Measurements from ENCODE around the gene FGGY. TPM values are rescaled to one million over a fixed set of nuclear protein-coding genes. Genes with fewer than 3 reads are reported as not detected.

FGGY gene
- total RNA-seq, 2 experiments from 2014 or later = 5.6 to 8.1 TPM

DNA sequence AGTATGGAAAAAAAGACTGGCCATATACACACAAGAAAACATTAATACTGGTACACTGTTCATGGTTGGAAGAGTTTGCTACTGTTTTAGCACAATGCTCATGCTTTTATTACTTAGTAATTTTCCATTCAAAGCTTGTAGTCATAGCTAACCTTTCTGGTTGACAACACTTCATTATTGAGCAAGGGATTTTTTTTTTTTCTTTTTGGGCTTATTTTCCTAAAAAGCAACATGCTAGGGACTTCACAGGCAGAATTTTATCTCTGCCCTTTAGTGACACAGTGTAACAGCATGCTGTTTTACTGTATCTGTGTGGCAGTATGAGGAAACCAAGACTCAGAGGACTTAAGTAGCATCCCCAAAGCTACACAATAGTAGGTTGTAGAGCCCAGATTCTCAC, 58.5 kb downstream of the FGGY start:
- DNase-seq (no peak), ATAC-seq (peak; percentile 65)
- intact Hi-C loops (cut with DNase I, micrococcal nuclease) = no loop called here
- H3K4me1 Mint-ChIP-seq = peaks cover 8% of the 10 kb centered on the region
- H3K27ac Mint-ChIP-seq = no peak overlapping the region
- H3K27me3 Mint-ChIP-seq = no peaks in the 10 kb centered on the region
- ChIA-PET POLR2A (interaction anchor here (0.6 kb wide), 1 partner anchor 19 kb away, joined by 6 read pairs; no protein-coding TSS in a partner anchor), CTCF (interaction anchor here (0.6 kb wide), 1 partner anchor 19 kb away, joined by 6 read pairs; no protein-coding TSS in a partner anchor)
- H3K36me3 Mint-ChIP-seq (ENCODE audit: low read depth) = no peaks in the 10 kb centered on the region
- no peak overlapping the region for H3K4me3 Mint-ChIP-seq
- H3K9me3 Mint-ChIP-seq (ENCODE audit: low read depth) = no peaks in the 10 kb centered on the region

DNA sequence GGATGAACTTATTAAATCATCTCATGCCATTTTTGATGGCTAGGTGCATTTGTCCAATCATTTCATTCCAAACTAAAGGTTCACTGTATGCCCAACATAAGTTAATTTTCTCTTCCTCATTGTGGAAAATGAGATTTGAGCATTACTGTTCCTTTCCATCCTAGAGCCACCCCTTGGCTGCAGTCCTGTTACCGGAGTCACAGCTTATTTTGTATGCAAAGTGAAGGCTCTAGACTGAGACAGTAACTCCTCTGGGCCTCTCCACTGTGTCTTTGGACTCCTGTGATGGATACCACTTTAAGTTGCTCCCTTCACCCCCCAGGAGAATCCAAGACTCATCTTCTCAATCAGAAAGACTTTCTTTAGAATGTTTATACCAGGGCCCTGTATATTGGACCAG, 59.7 kb downstream of the FGGY start:
- no peaks in the 10 kb centered on the region for H3K9me3 Mint-ChIP-seq (ENCODE audit: low read depth)
- H3K4me3 Mint-ChIP-seq = no peak overlapping the region
- H3K4me1 Mint-ChIP-seq = peaks cover 8% of the 10 kb centered on the region
- ChIA-PET CTCF (no interaction called here), POLR2A (interaction anchor here (0.5 kb wide), 1 partner anchor 231 kb away, joined by 5 read pairs; no protein-coding TSS in a partner anchor)
- H3K27me3 Mint-ChIP-seq = no peaks in the 10 kb centered on the region
- intact Hi-C loops (cut with DNase I, micrococcal nuclease) = no loop called here
- no peak overlapping the region for H3K27ac Mint-ChIP-seq
- DNase-seq = no peak
- no peak for ATAC-seq
- H3K36me3 Mint-ChIP-seq (ENCODE audit: low read depth) = no peaks in the 10 kb centered on the region

DNA sequence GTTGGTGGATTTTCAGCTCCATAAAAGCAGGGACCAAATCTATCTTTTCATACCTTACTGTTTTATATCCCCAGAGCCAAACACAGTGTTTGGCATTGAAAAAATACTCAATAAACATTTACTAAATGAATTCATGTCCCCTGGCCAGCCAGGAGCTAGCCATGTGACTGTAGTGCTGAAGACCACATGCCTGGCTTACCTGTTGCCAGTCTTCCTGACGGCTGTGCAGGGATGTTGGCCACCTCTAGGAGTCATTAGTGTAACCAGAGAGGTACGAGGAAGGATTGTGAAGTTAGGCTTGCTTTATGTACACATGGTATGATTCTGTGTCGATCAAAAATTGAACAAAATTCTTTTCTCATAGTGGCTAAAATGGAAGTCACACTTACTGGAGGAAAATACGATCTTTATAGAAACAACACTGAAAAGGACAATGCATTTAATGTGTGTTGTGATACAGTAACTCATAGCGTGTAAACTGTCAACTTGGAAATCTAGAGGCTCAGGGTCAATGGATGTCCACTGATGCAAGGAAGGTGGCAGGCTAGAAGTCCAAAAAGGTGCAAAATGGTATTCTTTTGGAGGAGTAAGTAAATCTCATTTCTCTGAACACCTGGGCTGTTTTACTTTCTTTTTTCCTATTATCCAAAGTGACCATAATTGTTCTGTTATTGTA, 60.9 kb downstream of the FGGY start:
- no peaks in the 10 kb centered on the region for H3K27me3 Mint-ChIP-seq
- no peak overlapping the region for H3K4me3 Mint-ChIP-seq
- no peak overlapping the region for H3K27ac Mint-ChIP-seq
- ChIA-PET POLR2A (no interaction called here), CTCF (no interaction called here)
- H3K36me3 Mint-ChIP-seq (ENCODE audit: low read depth) = no peaks in the 10 kb centered on the region
- intact Hi-C loops (cut with DNase I, micrococcal nuclease) = no loop called here
- no peak for DNase-seq
- no peak for ATAC-seq
- H3K9me3 Mint-ChIP-seq (ENCODE audit: low read depth) = no peaks in the 10 kb centered on the region
- peaks cover 8% of the 10 kb centered on the region for H3K4me1 Mint-ChIP-seq

DNA sequence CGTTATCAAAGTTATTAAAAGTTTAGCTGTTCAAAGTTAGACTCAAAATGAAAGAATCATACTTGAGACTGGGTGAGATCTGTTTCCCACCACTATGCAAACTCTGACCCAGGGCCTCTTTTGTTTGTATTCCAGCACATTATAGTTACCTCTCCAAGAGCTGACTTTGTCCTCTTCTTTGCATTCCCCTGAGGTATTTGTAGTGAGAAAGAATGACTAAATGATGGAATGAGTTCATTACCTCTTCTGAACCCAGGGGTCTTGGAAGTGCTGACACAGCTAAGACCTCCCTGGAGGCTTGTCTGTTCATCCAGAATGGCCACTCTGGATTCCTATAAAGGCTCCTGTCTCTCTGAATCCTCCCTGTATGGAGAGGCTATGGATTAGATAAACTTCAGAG, 62.4 kb downstream of the FGGY start:
- Mint-ChIP-seq H3K27ac (no peak overlapping the region), H3K36me3 (ENCODE audit: low read depth) (no peaks in the 10 kb centered on the region), H3K27me3 (no peaks in the 10 kb centered on the region), H3K4me3 (no peak overlapping the region), H3K4me1 (peaks cover 7% of the 10 kb centered on the region), H3K9me3 (ENCODE audit: low read depth) (no peaks in the 10 kb centered on the region)
- no peak for ATAC-seq
- intact Hi-C loops (cut with DNase I, micrococcal nuclease) = no loop called here
- POLR2A ChIA-PET = no interaction called here
- CTCF ChIA-PET = no interaction called here
- no peak for DNase-seq

GRCh38 chr1:59360170-59360569, 63.3 kb downstream of the FGGY start:
- Mint-ChIP-seq H3K4me1 (peaks cover 2% of the 10 kb centered on the region), H3K27ac (no peak overlapping the region), H3K36me3 (ENCODE audit: low read depth) (no peaks in the 10 kb centered on the region), H3K27me3 (no peaks in the 10 kb centered on the region), H3K4me3 (no peak overlapping the region), H3K9me3 (ENCODE audit: low read depth) (no peaks in the 10 kb centered on the region)
- ChIA-PET POLR2A (no interaction called here), CTCF (no interaction called here)
- DNase-seq = no peak
- intact Hi-C loops (cut with DNase I, micrococcal nuclease) = no loop called here
- ATAC-seq = no peak

GRCh38 chr1:59360729-59361128, 63.8 kb downstream of the FGGY start:
- Mint-ChIP-seq H3K27me3 (no peaks in the 10 kb centered on the region), H3K9me3 (ENCODE audit: low read depth) (no peaks in the 10 kb centered on the region), H3K27ac (no peak overlapping the region), H3K4me1 (no peaks in the 10 kb centered on the region), H3K4me3 (no peak overlapping the region), H3K36me3 (ENCODE audit: low read depth) (no peaks in the 10 kb centered on the region)
- ATAC-seq = no peak
- POLR2A ChIA-PET = no interaction called here
- CTCF ChIA-PET = interaction anchor here (0.6 kb wide), 1 partner anchor 33 kb away, joined by 3 read pairs; no protein-coding TSS in a partner anchor
- DNase-seq = no peak
- intact Hi-C loops (cut with DNase I, micrococcal nuclease) = no loop called here

- Mint-ChIP-seq H3K27ac (no peak overlapping the region), H3K36me3 (ENCODE audit: low read depth) (no peaks in the 10 kb centered on the region), H3K27me3 (no peaks in the 10 kb centered on the region), H3K4me3 (no peak overlapping the region), H3K9me3 (ENCODE audit: low read depth) (no peaks in the 10 kb centered on the region), H3K4me1 (no peaks in the 10 kb centered on the region)
- CTCF ChIA-PET = interaction anchor here (0.5 kb wide), 1 partner anchor 16 kb away, joined by 3 read pairs; no protein-coding TSS in a partner anchor
- intact Hi-C loops (cut with DNase I, micrococcal nuclease) = no loop called here
- no peak for DNase-seq
- POLR2A ChIA-PET = no interaction called here
- no peak for ATAC-seq
Measured at GRCh38 chr1:59361766-59362165, 64.9 kb downstream of the FGGY start.

GRCh38 chr1:59364037-59364436, 67.1 kb downstream of the FGGY start:
- no peaks in the 10 kb centered on the region for H3K9me3 Mint-ChIP-seq (ENCODE audit: low read depth)
- no peak for ATAC-seq
- DNase-seq = no peak
- no peaks in the 10 kb centered on the region for H3K4me1 Mint-ChIP-seq
- H3K4me3 Mint-ChIP-seq = no peak overlapping the region
- intact Hi-C loops (cut with DNase I, micrococcal nuclease) = no loop called here
- no peak overlapping the region for H3K27ac Mint-ChIP-seq
- ChIA-PET CTCF (no interaction called here), POLR2A (no interaction called here)
- H3K36me3 Mint-ChIP-seq (ENCODE audit: low read depth) = peaks cover 3% of the 10 kb centered on the region
- H3K27me3 Mint-ChIP-seq = no peaks in the 10 kb centered on the region

DNA sequence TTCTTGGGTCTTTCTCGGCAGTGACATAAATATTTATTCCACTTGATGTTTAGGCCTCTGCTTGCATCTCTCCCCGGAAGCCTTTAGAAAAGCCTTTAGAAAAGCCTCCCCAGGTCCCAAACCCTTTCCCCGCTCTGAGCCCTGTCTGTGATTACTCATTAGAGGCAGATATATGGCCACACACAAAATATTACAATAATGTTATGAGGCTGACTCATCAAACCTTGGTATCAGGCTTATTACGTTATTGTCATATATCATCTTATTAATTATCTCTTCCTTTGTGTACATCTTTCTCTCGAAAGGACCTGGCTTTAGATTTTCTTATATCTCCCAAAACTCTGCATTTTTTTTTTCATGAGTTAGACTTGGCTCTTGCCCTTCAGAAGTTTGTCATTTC, 69.5 kb downstream of the FGGY start:
- Mint-ChIP-seq H3K9me3 (ENCODE audit: low read depth) (no peaks in the 10 kb centered on the region), H3K4me1 (no peaks in the 10 kb centered on the region), H3K27me3 (no peaks in the 10 kb centered on the region), H3K27ac (no peak overlapping the region), H3K36me3 (ENCODE audit: low read depth) (peaks cover 3% of the 10 kb centered on the region), H3K4me3 (no peak overlapping the region)
- ATAC-seq (no peak), DNase-seq (no peak)
- intact Hi-C loops (cut with DNase I, micrococcal nuclease) = no loop called here
- CTCF ChIA-PET = no interaction called here
- POLR2A ChIA-PET = no interaction called here

- DNase-seq (no peak), ATAC-seq (no peak)
- POLR2A ChIA-PET = no interaction called here
- intact Hi-C loops (cut with DNase I, micrococcal nuclease) = no loop called here
- Mint-ChIP-seq H3K4me1 (no peaks in the 10 kb centered on the region), H3K27me3 (no peaks in the 10 kb centered on the region), H3K9me3 (ENCODE audit: low read depth) (no peaks in the 10 kb centered on the region), H3K4me3 (no peak overlapping the region), H3K27ac (no peak overlapping the region), H3K36me3 (ENCODE audit: low read depth) (peaks cover 3% of the 10 kb centered on the region)
- CTCF ChIA-PET = interaction anchor here (0.9 kb wide), 1 partner anchor 14 kb away, joined by 3 read pairs; no protein-coding TSS in a partner anchor
Measured at GRCh38 chr1:59367301-59368007, 70.6 kb downstream of the FGGY start.

GRCh38 chr1:59368008-59368670, 71.2 kb downstream of the FGGY start:
- ChIA-PET POLR2A (no interaction called here), CTCF (interaction anchor here (0.9 kb wide), 1 partner anchor 13 kb away, joined by 3 read pairs; no protein-coding TSS in a partner anchor)
- no peaks in the 10 kb centered on the region for H3K4me1 Mint-ChIP-seq
- peaks cover 3% of the 10 kb centered on the region for H3K36me3 Mint-ChIP-seq (ENCODE audit: low read depth)
- DNase-seq = no peak
- no peaks in the 10 kb centered on the region for H3K9me3 Mint-ChIP-seq (ENCODE audit: low read depth)
- no peak for ATAC-seq
- intact Hi-C loops (cut with DNase I, micrococcal nuclease) = no loop called here
- H3K4me3 Mint-ChIP-seq = no peak overlapping the region
- no peaks in the 10 kb centered on the region for H3K27me3 Mint-ChIP-seq
- no peak overlapping the region for H3K27ac Mint-ChIP-seq

All from activated CD4-positive, alpha-beta T cell treated with anti-CD3 and anti-CD28 coated beads for 36 hours (primary cell).